Measurements from ENCODE around the gene PSMA5.

PSMA5 gene

GRCh38 chr1:109388884-109389637 lies 37.2 kb downstream of the PSMA5 start:
- H3K4me3 ChIP-seq (ENCODE audit: low read depth, low read length): no peak overlapping the region
- in situ Hi-C loops (cut with HindIII; ENCODE audit: low sequenced_read_pairs): no loop called here
- DNase-seq (ENCODE audit: low read depth): no peak
- no peak for TF ChIP-seq CTCF (IDR thresholded peaks at IDR 0.05; ENCODE audit: low read depth, low read length, missing control alignments)

DNA sequence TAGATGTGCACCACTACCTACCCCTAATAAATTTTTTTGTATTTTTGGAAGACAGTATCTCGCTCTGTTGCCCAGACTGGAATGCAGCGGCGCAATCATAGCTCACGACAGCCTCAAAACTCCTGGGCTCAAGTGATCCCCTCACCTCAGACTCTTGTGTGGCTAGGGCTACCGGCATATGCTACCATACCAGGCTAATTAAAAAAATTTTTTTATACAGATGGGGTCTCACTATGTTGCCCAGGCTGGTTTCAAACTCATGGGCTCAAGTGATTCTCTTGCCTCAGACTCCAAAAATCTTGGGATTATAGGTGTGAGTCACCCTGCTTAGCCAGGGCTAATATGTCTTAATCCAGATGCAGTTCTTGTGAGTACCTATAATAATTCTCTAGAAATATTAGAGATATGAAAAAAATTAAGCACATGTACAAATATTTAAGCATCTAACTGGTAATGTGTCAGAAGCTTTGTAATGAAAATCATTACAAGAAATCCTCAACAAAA lies 38.0 kb downstream of the PSMA5 start:
- no peak for TF ChIP-seq CTCF (IDR thresholded peaks at IDR 0.05; ENCODE audit: low read depth, low read length, missing control alignments)
- no peak for DNase-seq (ENCODE audit: low read depth)
- H3K4me3 ChIP-seq (ENCODE audit: low read depth, low read length): no peak overlapping the region
- in situ Hi-C loops (cut with HindIII; ENCODE audit: low sequenced_read_pairs): no loop called here

DNA sequence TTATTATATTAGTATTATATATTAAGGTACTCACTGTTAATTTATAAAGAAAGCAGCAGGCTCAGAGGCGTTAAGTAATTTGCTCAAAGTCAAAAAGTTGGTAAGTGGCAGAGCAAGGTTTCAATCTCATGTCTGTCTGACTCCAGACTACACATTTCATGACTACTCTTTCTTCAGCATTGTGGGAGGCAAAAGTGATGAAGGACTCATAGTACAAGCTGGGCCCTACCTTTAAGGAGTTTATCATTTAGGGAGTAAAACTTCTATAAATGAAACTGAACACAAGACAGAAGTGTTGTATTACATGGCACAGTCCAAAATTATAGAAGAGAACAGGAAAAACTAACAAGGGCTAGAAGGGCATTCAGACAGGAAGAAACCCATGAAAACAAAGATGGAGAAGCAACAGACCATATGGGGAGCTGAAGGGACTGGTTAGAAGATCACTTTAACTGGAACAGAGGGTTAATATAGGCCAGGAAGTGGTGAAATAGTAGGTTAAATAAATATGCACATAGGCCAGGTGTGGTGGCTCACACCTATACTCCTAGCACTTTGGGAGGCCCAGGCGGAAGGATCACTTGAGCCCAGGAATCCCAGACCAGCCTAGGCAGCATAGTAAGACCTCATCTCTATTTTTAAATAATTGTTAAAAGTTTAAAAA lies 40.1 kb downstream of the PSMA5 start:
- in situ Hi-C loops (cut with HindIII; ENCODE audit: low sequenced_read_pairs): no loop called here
- H3K4me3 ChIP-seq (ENCODE audit: low read depth, low read length): no peak overlapping the region
- TF ChIP-seq CTCF (IDR thresholded peaks at IDR 0.05; ENCODE audit: low read depth, low read length, missing control alignments): no peak
- DNase-seq (ENCODE audit: low read depth): no peak

- no peak for DNase-seq (ENCODE audit: low read depth)
- TF ChIP-seq CTCF (IDR thresholded peaks at IDR 0.05; ENCODE audit: low read depth, low read length, missing control alignments): no peak
- in situ Hi-C loops (cut with HindIII; ENCODE audit: low sequenced_read_pairs): no loop called here
Measured at GRCh38 chr1:109385417-109385816, 40.8 kb downstream of the PSMA5 start.

DNA sequence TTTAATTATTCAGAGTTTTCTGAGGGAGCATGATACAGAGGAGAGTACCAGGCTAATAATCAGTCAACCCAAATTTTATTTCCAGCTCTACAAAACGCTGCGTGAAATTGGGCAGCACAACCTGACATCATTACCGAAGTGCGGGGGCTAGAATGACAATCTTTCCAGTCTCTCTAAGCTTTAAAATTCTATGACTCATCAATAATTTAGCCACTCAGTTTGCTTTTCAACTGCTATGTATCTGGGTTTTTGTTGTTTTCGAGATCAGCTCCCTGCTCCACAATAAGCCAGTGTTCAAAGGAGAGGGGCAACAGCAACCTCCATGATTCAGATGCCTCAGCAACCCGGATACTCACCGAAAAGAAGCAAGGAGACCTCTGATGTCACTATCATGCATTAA lies 42.4 kb downstream of the PSMA5 start:
- in situ Hi-C loops (cut with HindIII; ENCODE audit: low sequenced_read_pairs): no loop called here
- TF ChIP-seq CTCF (IDR thresholded peaks at IDR 0.05; ENCODE audit: low read depth, low read length, missing control alignments): no peak
- DNase-seq (ENCODE audit: low read depth): no peak
- H3K4me3 ChIP-seq (ENCODE audit: low read depth, low read length): no peak overlapping the region

More at GRCh38 chr1:109385417-109385816, 40.8 kb downstream of the PSMA5 start:
- no peak overlapping the region for H3K4me3 ChIP-seq (ENCODE audit: low read depth, low read length)

DNA sequence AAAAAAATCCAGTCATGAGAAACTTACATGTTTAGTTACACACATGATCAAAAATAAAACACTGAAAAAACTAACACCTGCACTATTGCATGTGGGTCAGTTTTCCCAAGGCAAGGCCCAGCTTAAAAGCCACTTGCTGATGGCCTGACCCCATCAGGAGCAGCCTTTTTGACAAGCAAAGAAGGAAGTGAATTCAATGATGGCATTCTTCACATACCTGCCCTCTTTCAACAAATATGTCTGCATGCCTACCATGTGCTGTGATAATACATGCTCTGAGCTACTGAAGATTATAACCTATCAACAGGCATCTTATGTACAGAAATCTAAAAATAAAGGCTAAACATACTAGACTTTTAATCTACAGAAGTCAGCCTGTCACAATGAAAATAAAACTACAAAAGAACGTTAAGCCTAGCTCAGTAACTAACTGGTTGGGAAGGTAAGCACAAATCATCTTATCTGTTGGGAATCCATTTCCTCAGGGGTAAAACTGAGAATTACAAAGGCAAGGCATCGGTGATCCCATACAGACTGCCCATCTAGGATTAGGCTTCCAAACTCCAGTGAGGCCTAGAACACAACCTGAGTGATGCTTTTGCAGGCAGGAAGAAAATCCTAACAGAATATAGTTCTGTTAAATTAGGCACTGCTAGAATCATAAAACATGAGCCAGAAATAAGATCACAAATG lies 43.0 kb downstream of the PSMA5 start:
- TF ChIP-seq CTCF (IDR thresholded peaks at IDR 0.05; ENCODE audit: low read depth, low read length, missing control alignments): no peak
- no peak for DNase-seq (ENCODE audit: low read depth)
- no peak overlapping the region for H3K4me3 ChIP-seq (ENCODE audit: low read depth, low read length)
- in situ Hi-C loops (cut with HindIII; ENCODE audit: low sequenced_read_pairs): no loop called here

All from astrocyte of the cerebellum (primary cell).